Fibroblast of lung (primary cell): ENCODE results near the gene GLIS1. TPM values are rescaled to one million over a fixed set of nuclear protein-coding genes. Genes with fewer than 3 reads are reported as not detected.
"Not testable (repeated sequence)": the region's sequence is repeated elsewhere in the genome, so short reads cannot be mapped to it uniquely, and the experiment has no call there.

Source experiments
- DNase-seq, 2 donors: peaks; one replicate each; pipeline versions ENCODE4 v3.0.0 to v3.0.0-alpha.2; 2010; ENCODE audit warnings: low read depth in 2 of 2
- H2AFZ ChIP-seq: 2 replicates; pipeline ENCODE4 v1.5.1; 2012; ENCODE audit warnings: low read length, control low read depth, inconsistent platforms
- H3K27ac ChIP-seq: 2 replicates; pipeline ENCODE4 v1.5.1; 2011; ENCODE audit warnings: low read length, control low read depth; ENCODE audit not compliant: insufficient read depth
- H3K27me3 ChIP-seq: 2 replicates; pipeline ENCODE4 v1.5.1; 2011; ENCODE audit warnings: mild to moderate bottlenecking, low read length; ENCODE audit not compliant: control insufficient read depth, insufficient read depth
- H3K36me3 ChIP-seq: 2 replicates; pipeline ENCODE4 v1.5.1; 2011; ENCODE audit warnings: low read length; ENCODE audit not compliant: control insufficient read depth, insufficient read depth
- H3K4me1 ChIP-seq: 2 replicates; pipeline ENCODE4 v1.5.1; 2011; ENCODE audit warnings: low read length; ENCODE audit not compliant: control insufficient read depth, insufficient read depth; ENCODE audit errors: extremely low read depth
- H3K4me2 ChIP-seq: 2 replicates; pipeline ENCODE4 v1.5.1; 2011; ENCODE audit warnings: low read length, control low read depth; ENCODE audit not compliant: insufficient read depth; ENCODE audit errors: extremely low read depth
- H3K4me3 ChIP-seq, 4 experiments: fragments of 200-600 bp in 1 of 4; sonication (generic) in 1 of 4; replicated peaks in 1 of 4; 2 replicates each; pipeline ENCODE4 v1.5.1; 2011 to 2016; ENCODE audit warnings: low read length in 4 of 4, low read depth in 3 of 4, mild to moderate bottlenecking in 3 of 4, control low read depth in 2 of 4, inconsistent platforms in 1 of 4, mixed read lengths in 1 of 4; ENCODE audit not compliant: insufficient read depth in 1 of 4; ENCODE audit errors: control extremely low read depth in 1 of 4
- H3K79me2 ChIP-seq: 2 replicates; pipeline ENCODE4 v1.5.1; 2012; ENCODE audit warnings: mild to moderate bottlenecking, low read length, inconsistent platforms; ENCODE audit not compliant: control insufficient read depth, insufficient read depth
- H3K9ac ChIP-seq: 2 replicates; pipeline ENCODE4 v1.5.1; 2011; ENCODE audit warnings: mild to moderate bottlenecking, low read length, control low read depth; ENCODE audit not compliant: insufficient read depth
- H3K9me3 ChIP-seq: 2 replicates; pipeline ENCODE4 v1.5.1; 2012; ENCODE audit warnings: low read depth, low read length; ENCODE audit not compliant: control insufficient read depth, insufficient read depth
- H4K20me1 ChIP-seq: 2 replicates; pipeline ENCODE4 v1.5.1; 2011; ENCODE audit warnings: low read length; ENCODE audit not compliant: control insufficient read depth, insufficient read depth; ENCODE audit errors: extremely low read depth
- EZH2 ChIP-seq: IDR thresholded peaks from 2 replicates; pipeline ENCODE4 v1.5.1; 2012; ENCODE audit warnings: low read length, control low read depth, mild to moderate bottlenecking; ENCODE audit errors: missing control alignments
- polyA plus RNA-seq, 2 donors: library from polyadenylated mRNA; depleted of rRNA in 1 of 2; stranded (reverse) in 1 of 2; unstranded in 1 of 2; fragments of >200 nt; gene quantifications; 2 replicates each; pipeline ENCODE4 v1.2.1, GENCODE V29; 2011 to 2012; ENCODE audit warnings: missing spikeins in 1 of 2
- total RNA-seq: library from RNA; depleted of rRNA; stranded (reverse); fragments of >200 nt; gene quantifications from 2 replicates; pipeline ENCODE4 v1.2.1, GENCODE V29; 2014
- TF ChIP-seq, protein P1 (sequence below), 2 donors: IDR thresholded peaks in 1 of 2; conservative IDR thresholded peaks in 1 of 2; 1 replicate in 1 of 2; 2 replicates in 1 of 2; pipeline ENCODE4 v1.5.1; 2011 to 2012; ENCODE audit warnings: low read length in 2 of 2, control low read depth in 1 of 2, inconsistent platforms in 1 of 2, low read depth in 1 of 2, mild to moderate bottlenecking in 1 of 2

The GLIS1 gene
- total and polyA plus RNA-seq, 2 donors (not counting 1 experiment from before 2014, with no cell fraction given): under 0.01 to 0.05 TPM

- Histone ChIP-seq H4K20me1 (no peaks in the 10 kb centered on the region), H3K79me2 (no peaks in the 10 kb centered on the region), H3K4me2 (no peak overlapping the region), H3K9me3 (no peaks in the 10 kb centered on the region), H3K9ac (no peak overlapping the region), H3K27me3 (no peaks in the 10 kb centered on the region), H3K4me3 (no peak overlapping the region), H3K36me3 (no peaks in the 10 kb centered on the region), H2AFZ (no peak overlapping the region), H3K27ac (no peak overlapping the region), H3K4me1 (peaks cover 2% of the 10 kb centered on the region)
- TF ChIP-seq, protein P1, sequence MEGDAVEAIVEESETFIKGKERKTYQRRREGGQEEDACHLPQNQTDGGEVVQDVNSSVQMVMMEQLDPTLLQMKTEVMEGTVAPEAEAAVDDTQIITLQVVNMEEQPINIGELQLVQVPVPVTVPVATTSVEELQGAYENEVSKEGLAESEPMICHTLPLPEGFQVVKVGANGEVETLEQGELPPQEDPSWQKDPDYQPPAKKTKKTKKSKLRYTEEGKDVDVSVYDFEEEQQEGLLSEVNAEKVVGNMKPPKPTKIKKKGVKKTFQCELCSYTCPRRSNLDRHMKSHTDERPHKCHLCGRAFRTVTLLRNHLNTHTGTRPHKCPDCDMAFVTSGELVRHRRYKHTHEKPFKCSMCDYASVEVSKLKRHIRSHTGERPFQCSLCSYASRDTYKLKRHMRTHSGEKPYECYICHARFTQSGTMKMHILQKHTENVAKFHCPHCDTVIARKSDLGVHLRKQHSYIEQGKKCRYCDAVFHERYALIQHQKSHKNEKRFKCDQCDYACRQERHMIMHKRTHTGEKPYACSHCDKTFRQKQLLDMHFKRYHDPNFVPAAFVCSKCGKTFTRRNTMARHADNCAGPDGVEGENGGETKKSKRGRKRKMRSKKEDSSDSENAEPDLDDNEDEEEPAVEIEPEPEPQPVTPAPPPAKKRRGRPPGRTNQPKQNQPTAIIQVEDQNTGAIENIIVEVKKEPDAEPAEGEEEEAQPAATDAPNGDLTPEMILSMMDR (conservative IDR thresholded peaks at IDR 0.05 in 1 of 2, IDR thresholded peaks at IDR 0.05 in 1 of 2; ENCODE audit: low read depth in 1 of 2, low read length in 2 of 2): no peak
- no peak for TF ChIP-seq EZH2
- DNase-seq: no peak
Observed at GRCh38 chr1:53763461-53763860, 24.5 kb upstream of the GLIS1 start.

DNA sequence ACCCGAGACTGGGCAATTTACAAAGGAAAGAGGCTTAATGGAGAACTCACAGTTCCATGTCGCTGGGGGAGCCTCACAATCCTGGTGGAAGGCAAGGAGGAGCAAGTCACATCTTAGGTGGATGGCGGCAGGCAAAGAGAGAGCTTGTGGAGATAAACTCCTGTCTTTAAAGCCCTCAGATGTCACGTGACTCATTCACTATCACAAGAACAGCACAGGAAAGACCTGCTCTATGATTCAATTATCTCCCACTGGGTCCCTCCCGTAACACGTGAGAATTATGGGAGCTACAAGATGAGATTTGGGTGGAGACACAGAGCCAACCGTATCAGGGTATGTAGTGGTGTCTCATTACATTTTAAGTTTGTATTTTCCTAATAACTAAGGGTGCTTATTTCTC, 21.5 kb upstream of the GLIS1 start:
- not testable (repeated sequence) for H3K4me3 ChIP-seq, H3K36me3 ChIP-seq, H3K4me1 ChIP-seq, H2AFZ ChIP-seq, H3K9me3 ChIP-seq, H3K79me2 ChIP-seq, H4K20me1 ChIP-seq, H3K27ac ChIP-seq, H3K4me2 ChIP-seq, H3K27me3 ChIP-seq, H3K9ac ChIP-seq, DNase-seq

GRCh38 chr1:53755874-53756273, 16.9 kb upstream of the GLIS1 start:
- H3K79me2 ChIP-seq: no peaks in the 10 kb centered on the region
- no peak for TF ChIP-seq EZH2
- TF ChIP-seq, protein P1 (conservative IDR thresholded peaks at IDR 0.05 in 1 of 2, IDR thresholded peaks at IDR 0.05 in 1 of 2; ENCODE audit: low read depth in 1 of 2, low read length in 2 of 2): no peak
- H3K27ac ChIP-seq: no peak overlapping the region
- H3K36me3 ChIP-seq: no peaks in the 10 kb centered on the region
- no peak overlapping the region for H3K4me2 ChIP-seq
- H4K20me1 ChIP-seq: no peaks in the 10 kb centered on the region
- no peak overlapping the region for H2AFZ ChIP-seq
- DNase-seq: peak in 1 of 2 donors; percentile 58
- H3K4me1 ChIP-seq: no peaks in the 10 kb centered on the region
- H3K9ac ChIP-seq: no peak overlapping the region
- no peaks in the 10 kb centered on the region for H3K9me3 ChIP-seq
- H3K4me3 ChIP-seq: no peak overlapping the region
- no peaks in the 10 kb centered on the region for H3K27me3 ChIP-seq
